ENCODE data around the gene ZNF740. TPM values are rescaled to one million over a fixed set of nuclear protein-coding genes. Genes with fewer than 3 reads are reported as not detected.

Gene ZNF740
- total and polyA plus RNA-seq, 10 of the 15 experiments (the other 5 are each of a cell fraction or from before 2014, with no cell fraction given): 1.4 to 33.6 (median 11.3) TPM

DNA sequence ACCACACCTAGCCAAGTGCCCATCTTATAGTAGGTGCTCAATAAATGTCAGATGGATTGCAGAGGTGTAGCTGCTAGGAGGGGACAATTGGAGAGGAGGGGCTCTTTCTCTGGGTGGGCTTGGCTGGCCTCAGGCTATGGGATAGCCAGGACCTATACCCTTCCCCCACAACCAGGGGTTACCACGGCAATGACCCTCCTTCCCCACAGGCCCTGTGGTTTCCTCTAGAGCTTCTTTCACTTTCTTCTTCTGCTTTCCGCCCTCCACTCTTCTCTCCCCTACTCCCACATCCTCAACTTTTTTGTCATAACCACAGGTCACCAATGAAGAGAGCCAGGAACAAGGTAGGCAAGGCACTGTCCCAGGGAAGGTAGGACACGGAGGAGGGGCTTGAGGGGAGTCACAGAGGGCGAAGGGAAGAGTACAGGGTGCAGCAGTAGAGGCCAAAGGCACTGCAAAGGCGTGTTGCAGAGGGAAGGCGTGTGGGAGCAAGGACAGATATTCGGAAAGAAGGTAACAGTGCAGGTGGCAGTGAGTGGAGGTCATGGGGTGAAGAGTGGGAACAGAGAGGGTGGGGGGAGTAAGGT, 28.4 kb downstream of the ZNF740 start (continued):
- TF ChIP-seq, protein P1, sequence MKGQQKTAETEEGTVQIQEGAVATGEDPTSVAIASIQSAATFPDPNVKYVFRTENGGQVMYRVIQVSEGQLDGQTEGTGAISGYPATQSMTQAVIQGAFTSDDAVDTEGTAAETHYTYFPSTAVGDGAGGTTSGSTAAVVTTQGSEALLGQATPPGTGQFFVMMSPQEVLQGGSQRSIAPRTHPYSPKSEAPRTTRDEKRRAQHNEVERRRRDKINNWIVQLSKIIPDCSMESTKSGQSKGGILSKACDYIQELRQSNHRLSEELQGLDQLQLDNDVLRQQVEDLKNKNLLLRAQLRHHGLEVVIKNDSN (IDR thresholded peaks at IDR 0.05; ENCODE audit: borderline replicate concordance, extremely low read length, insufficient read depth, low read depth, low read length): no peak
- TF ChIP-seq CEBPB (IDR thresholded peaks at IDR 0.05; ENCODE audit: borderline replicate concordance in 1 of 2, low read depth in 2 of 2, low read length in 2 of 2) (no peak), ZNF207 (IDR thresholded peaks at IDR 0.05; ENCODE audit: borderline replicate concordance) (no peak), BMI1 (IDR thresholded peaks at IDR 0.05; ENCODE audit: borderline replicate concordance) (peak; percentile 75), ATF7 (IDR thresholded peaks at IDR 0.05; ENCODE audit: low read depth) (peak; percentile 49), CHD1 (IDR thresholded peaks at IDR 0.05; ENCODE audit: low read depth, low read length) (no peak), SUPT20H (IDR thresholded peaks at IDR 0.05; ENCODE audit: borderline replicate concordance, control insufficient read depth, low read depth, low read length) (no peak), MEF2B (IDR thresholded peaks at IDR 0.05; ENCODE audit: partially characterized antibody, poor library complexity, severe bottlenecking) (peak; percentile 51), SIX5 (IDR thresholded peaks at IDR 0.05; ENCODE audit: low read depth, low read length, severe bottlenecking) (no peak), FOS (IDR thresholded peaks at IDR 0.05; ENCODE audit: borderline replicate concordance, extremely low read depth, insufficient read length) (no peak), KDM1A (IDR thresholded peaks at IDR 0.05; ENCODE audit: borderline replicate concordance) (no peak), SP1 (IDR thresholded peaks at IDR 0.05; ENCODE audit: low read depth, low read length) (no peak), NR2F1 (conservative IDR thresholded peaks at IDR 0.05) (peak; percentile 97)
- TF ChIP-seq, protein P2, sequence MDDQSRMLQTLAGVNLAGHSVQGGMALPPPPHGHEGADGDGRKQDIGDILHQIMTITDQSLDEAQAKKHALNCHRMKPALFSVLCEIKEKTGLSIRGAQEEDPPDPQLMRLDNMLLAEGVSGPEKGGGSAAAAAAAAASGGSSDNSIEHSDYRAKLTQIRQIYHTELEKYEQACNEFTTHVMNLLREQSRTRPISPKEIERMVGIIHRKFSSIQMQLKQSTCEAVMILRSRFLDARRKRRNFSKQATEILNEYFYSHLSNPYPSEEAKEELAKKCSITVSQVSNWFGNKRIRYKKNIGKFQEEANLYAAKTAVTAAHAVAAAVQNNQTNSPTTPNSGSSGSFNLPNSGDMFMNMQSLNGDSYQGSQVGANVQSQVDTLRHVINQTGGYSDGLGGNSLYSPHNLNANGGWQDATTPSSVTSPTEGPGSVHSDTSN (IDR thresholded peaks at IDR 0.05; ENCODE audit: insufficient replicate concordance, low read depth, low read length): no peak
- TF ChIP-seq, protein P3, sequence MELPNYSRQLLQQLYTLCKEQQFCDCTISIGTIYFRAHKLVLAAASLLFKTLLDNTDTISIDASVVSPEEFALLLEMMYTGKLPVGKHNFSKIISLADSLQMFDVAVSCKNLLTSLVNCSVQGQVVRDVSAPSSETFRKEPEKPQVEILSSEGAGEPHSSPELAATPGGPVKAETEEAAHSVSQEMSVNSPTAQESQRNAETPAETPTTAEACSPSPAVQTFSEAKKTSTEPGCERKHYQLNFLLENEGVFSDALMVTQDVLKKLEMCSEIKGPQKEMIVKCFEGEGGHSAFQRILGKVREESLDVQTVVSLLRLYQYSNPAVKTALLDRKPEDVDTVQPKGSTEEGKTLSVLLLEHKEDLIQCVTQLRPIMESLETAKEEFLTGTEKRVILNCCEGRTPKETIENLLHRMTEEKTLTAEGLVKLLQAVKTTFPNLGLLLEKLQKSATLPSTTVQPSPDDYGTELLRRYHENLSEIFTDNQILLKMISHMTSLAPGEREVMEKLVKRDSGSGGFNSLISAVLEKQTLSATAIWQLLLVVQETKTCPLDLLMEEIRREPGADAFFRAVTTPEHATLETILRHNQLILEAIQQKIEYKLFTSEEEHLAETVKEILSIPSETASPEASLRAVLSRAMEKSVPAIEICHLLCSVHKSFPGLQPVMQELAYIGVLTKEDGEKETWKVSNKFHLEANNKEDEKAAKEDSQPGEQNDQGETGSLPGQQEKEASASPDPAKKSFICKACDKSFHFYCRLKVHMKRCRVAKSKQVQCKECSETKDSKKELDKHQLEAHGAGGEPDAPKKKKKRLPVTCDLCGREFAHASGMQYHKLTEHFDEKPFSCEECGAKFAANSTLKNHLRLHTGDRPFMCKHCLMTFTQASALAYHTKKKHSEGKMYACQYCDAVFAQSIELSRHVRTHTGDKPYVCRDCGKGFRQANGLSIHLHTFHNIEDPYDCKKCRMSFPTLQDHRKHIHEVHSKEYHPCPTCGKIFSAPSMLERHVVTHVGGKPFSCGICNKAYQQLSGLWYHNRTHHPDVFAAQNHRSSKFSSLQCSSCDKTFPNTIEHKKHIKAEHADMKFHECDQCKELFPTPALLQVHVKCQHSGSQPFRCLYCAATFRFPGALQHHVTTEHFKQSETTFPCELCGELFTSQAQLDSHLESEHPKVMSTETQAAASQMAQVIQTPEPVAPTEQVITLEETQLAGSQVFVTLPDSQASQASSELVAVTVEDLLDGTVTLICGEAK (IDR thresholded peaks at IDR 0.05; ENCODE audit: borderline replicate concordance): no peak; the same call in 1 of the 2 replicates
- TF ChIP-seq, protein P4, sequence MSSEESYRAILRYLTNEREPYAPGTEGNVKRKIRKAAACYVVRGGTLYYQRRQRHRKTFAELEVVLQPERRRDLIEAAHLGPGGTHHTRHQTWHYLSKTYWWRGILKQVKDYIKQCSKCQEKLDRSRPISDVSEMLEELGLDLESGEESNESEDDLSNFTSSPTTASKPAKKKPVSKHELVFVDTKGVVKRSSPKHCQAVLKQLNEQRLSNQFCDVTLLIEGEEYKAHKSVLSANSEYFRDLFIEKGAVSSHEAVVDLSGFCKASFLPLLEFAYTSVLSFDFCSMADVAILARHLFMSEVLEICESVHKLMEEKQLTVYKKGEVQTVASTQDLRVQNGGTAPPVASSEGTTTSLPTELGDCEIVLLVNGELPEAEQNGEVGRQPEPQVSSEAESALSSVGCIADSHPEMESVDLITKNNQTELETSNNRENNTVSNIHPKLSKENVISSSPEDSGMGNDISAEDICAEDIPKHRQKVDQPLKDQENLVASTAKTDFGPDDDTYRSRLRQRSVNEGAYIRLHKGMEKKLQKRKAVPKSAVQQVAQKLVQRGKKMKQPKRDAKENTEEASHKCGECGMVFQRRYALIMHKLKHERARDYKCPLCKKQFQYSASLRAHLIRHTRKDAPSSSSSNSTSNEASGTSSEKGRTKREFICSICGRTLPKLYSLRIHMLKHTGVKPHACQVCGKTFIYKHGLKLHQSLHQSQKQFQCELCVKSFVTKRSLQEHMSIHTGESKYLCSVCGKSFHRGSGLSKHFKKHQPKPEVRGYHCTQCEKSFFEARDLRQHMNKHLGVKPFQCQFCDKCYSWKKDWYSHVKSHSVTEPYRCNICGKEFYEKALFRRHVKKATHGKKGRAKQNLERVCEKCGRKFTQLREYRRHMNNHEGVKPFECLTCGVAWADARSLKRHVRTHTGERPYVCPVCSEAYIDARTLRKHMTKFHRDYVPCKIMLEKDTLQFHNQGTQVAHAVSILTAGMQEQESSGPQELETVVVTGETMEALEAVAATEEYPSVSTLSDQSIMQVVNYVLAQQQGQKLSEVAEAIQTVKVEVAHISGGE (CRISPR knock-in tag; IDR thresholded peaks at IDR 0.05): no peak
- TF ChIP-seq, protein P5, sequence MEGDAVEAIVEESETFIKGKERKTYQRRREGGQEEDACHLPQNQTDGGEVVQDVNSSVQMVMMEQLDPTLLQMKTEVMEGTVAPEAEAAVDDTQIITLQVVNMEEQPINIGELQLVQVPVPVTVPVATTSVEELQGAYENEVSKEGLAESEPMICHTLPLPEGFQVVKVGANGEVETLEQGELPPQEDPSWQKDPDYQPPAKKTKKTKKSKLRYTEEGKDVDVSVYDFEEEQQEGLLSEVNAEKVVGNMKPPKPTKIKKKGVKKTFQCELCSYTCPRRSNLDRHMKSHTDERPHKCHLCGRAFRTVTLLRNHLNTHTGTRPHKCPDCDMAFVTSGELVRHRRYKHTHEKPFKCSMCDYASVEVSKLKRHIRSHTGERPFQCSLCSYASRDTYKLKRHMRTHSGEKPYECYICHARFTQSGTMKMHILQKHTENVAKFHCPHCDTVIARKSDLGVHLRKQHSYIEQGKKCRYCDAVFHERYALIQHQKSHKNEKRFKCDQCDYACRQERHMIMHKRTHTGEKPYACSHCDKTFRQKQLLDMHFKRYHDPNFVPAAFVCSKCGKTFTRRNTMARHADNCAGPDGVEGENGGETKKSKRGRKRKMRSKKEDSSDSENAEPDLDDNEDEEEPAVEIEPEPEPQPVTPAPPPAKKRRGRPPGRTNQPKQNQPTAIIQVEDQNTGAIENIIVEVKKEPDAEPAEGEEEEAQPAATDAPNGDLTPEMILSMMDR (IDR thresholded peaks at IDR 0.05 in 2 of 3, conservative IDR thresholded peaks at IDR 0.05 in 1 of 3; ENCODE audit: control insufficient read depth in 2 of 3, extremely low read depth in 1 of 3, insufficient read depth in 1 of 3, low read depth in 3 of 3, low read length in 3 of 3): no peak

Data from GM12878 (cell line).